Gastroesophageal sphincter (tissue), 4 donors: ENCODE measurements around the gene IGSF8. TPM values are rescaled to one million over a fixed set of nuclear protein-coding genes. Genes with fewer than 3 reads are reported as not detected.
A peak's percentile ranks its signal among the peaks of the same experiment; 100 is the strongest.

ENCODE experiments used
- ATAC-seq: fragments of 150-250 bp; one replicate; pipeline ENCODE4 v1.9.1; 2016; ENCODE audit warnings: mild to moderate bottlenecking, moderate library complexity
- H3K27ac ChIP-seq, 4 donors: fragments of 200-600 bp; sonication (generic) in 3 of 4; 1 replicate in 3 of 4; 2 replicates in 1 of 4; pipeline ENCODE4 v1.5.1; 2016 to 2019
- H3K27me3 ChIP-seq: fragments of 200-600 bp; sonication (generic); one replicate; pipeline ENCODE4 v1.5.1; 2019
- H3K36me3 ChIP-seq, 2 donors: fragments of 200-600 bp; sonication (generic); one replicate each; pipeline ENCODE4 v1.5.1; 2019; ENCODE audit warnings: control low read depth in 1 of 2
- H3K4me1 ChIP-seq, 3 donors: fragments of 200-600 bp; sonication (generic); 1 replicate in 2 of 3; 2 replicates in 1 of 3; pipeline ENCODE4 v1.5.1; 2016 to 2019; ENCODE audit warnings: control low read depth in 2 of 3
- H3K4me3 ChIP-seq, 2 donors: fragments of 200-600 bp; sonication (generic); one replicate each; pipeline ENCODE4 v1.5.1; 2019; ENCODE audit warnings: mild to moderate bottlenecking in 1 of 2, moderate library complexity in 1 of 2
- H3K9me3 ChIP-seq, 3 donors: fragments of 200-600 bp; sonication (generic); one replicate each; pipeline ENCODE4 v1.5.1; 2017 to 2019; ENCODE audit warnings: control low read depth in 2 of 3
- CTCF ChIP-seq, 4 experiments: fragments of 200-600 bp in 2 of 4; fragments of 450-650 bp in 2 of 4; sonication (generic) in 1 of 4; IDR thresholded peaks; one replicate each; pipeline ENCODE4 v1.5.1; 2017 to 2019; ENCODE audit warnings: antibody characterized with exemption in 4 of 4, mild to moderate bottlenecking in 2 of 4, moderate library complexity in 2 of 4
- EP300 ChIP-seq: sonication (generic); formaldehyde crosslinking; IDR thresholded peaks from one replicate; pipeline ENCODE4 v1.6.1; 2017; ENCODE audit warnings: antibody characterized with exemption, mild to moderate bottlenecking
- POLR2A ChIP-seq, 2 donors: fragments of 450-650 bp; IDR thresholded peaks; one replicate each; pipeline ENCODE4 v1.6.1; 2017; ENCODE audit warnings: antibody characterized with exemption in 2 of 2, mild to moderate bottlenecking in 2 of 2, moderate library complexity in 1 of 2
- POLR2AphosphoS5 ChIP-seq: sonication (generic); formaldehyde crosslinking; IDR thresholded peaks from one replicate; pipeline ENCODE4 v1.6.1; 2017; ENCODE audit warnings: antibody characterized with exemption
- WGBS, 2 donors: methylation state at CpG; one replicate each; pipeline ENCODE4 v1.1.5; 2018; ENCODE audit warnings: low coverage in 1 of 2; 5-methylcytosine and 5-hydroxymethylcytosine counted together
- total RNA-seq, 4 donors: library from RNA; depleted of rRNA; stranded (reverse); fragments of >200 nt; gene quantifications; one replicate each; pipeline ENCODE4 v1.1.0, GENCODE V29; 2016

IGSF8 gene
- total RNA-seq, 4 donors from 2014 or later = 17.1 to 23.0 (median 19.4) TPM

DNA sequence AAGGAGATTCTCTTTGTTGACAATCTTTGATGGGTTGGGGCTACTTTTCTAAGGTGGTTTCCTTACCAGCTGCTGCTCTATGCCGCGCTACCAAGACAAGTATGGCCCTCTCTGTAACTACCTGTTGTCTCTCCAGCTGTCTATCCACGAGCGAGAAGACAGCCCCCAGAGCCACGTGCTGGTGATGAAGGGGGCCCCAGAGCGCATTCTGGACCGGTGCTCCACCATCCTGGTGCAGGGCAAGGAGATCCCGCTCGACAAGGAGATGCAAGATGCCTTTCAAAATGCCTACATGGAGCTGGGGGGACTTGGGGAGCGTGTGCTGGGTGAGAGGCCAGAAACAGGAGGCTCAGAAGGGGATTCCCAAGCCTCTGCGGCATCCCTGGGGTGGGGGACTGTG, 31.5 kb upstream of the IGSF8 start:
- Histone ChIP-seq H3K4me1 (peaks cover 7 to 69% (median 9%) of the 10 kb centered on the region in 3 donors), H3K27me3 (no peaks in the 10 kb centered on the region), H3K36me3 (peaks cover 0 to 87% of the 10 kb centered on the region in 2 donors), H3K27ac (peak overlapping the region; percentile 83 to 88 (median 86)), H3K9me3 (no peaks in the 10 kb centered on the region), H3K4me3 (no peak overlapping the region)
- TF ChIP-seq POLR2AphosphoS5 = no peak
- TF ChIP-seq POLR2A (IDR thresholded peaks at IDR 0.05) = no peak
- TF ChIP-seq CTCF (IDR thresholded peaks at IDR 0.05) = no peak
- no peak for TF ChIP-seq EP300
- WGBS, 2 donors = 93% methylated on average over 5 of the region's 11 CpGs; no CpG with 5 or more reads in 1 of the 2 donors
- no peak for ATAC-seq

GRCh38 chr1:160129558-160129957, 31.1 kb upstream of the IGSF8 start:
- H3K36me3 ChIP-seq = peaks cover 0 to 84% of the 10 kb centered on the region in 2 donors
- H3K4me1 ChIP-seq = peaks cover 7 to 73% (median 9%) of the 10 kb centered on the region in 3 donors
- TF ChIP-seq EP300 (no peak), CTCF (IDR thresholded peaks at IDR 0.05) (no peak), POLR2A (IDR thresholded peaks at IDR 0.05) (no peak), POLR2AphosphoS5 (no peak)
- no peaks in the 10 kb centered on the region for H3K27me3 ChIP-seq
- no peaks in the 10 kb centered on the region for H3K9me3 ChIP-seq
- H3K27ac ChIP-seq = peak overlapping the region; percentile 83 to 88 (median 86)
- no peak overlapping the region for H3K4me3 ChIP-seq
- ATAC-seq = no peak
- 76% methylated on average over 3 of the region's 3 CpGs; no CpG with 5 or more reads in 1 of the 2 donors for WGBS, 2 donors

DNA sequence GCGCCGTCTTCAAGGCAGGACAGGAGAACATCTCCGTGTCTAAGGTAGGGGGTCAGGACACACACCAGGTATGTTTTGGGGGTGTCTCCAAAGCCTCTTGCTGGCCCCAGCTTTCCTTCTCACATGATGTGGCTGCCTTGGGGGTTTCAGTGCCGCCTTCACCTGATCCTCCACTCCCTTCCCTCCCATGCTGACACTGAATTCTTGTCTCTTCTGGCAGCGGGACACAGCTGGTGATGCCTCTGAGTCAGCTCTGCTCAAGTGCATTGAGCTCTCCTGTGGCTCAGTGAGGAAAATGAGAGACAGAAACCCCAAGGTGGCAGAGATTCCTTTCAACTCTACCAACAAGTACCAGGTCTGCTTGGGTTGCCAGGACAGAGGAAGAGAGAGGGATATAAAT, 30.6 kb upstream of the IGSF8 start:
- 80% methylated on average over 1 to 2 of the region's 5 CpGs for WGBS, 2 donors
- ATAC-seq = no peak
- Histone ChIP-seq H3K36me3 (peaks cover 0 to 84% of the 10 kb centered on the region in 2 donors), H3K27me3 (no peaks in the 10 kb centered on the region), H3K4me1 (peaks cover 7 to 78% (median 9%) of the 10 kb centered on the region in 3 donors), H3K9me3 (no peaks in the 10 kb centered on the region), H3K27ac (peak overlapping the region; percentile 83 to 88 (median 86)), H3K4me3 (no peak overlapping the region)
- TF ChIP-seq POLR2AphosphoS5 (no peak), POLR2A (IDR thresholded peaks at IDR 0.05) (no peak), CTCF (IDR thresholded peaks at IDR 0.05) (no peak), EP300 (no peak)

DNA sequence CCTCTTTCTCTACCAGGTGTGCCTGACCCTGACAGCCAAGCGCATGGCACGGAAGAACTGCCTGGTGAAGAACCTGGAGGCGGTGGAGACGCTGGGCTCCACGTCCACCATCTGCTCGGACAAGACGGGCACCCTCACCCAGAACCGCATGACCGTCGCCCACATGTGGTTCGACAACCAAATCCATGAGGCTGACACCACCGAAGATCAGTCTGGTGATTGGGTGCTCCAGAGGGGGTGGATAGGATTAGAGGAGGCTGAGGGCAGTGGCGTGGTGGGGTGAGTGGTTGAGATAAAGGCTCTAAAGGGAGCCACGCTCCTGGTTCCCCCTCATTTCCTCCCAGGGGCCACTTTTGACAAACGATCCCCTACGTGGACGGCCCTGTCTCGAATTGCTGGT, 30.2 kb upstream of the IGSF8 start:
- WGBS, 2 donors = 91 to 100% methylated on average over 3 to 10 of the region's 18 CpGs

More for the DNA sequence above, 30.2 kb upstream of the IGSF8 start:
- ATAC-seq = no peak
- Histone ChIP-seq H3K27me3 (no peaks in the 10 kb centered on the region), H3K9me3 (no peaks in the 10 kb centered on the region), H3K4me3 (no peak overlapping the region), H3K27ac (peak overlapping the region; percentile 49 to 88 (median 84)), H3K4me1 (peaks cover 7 to 82% (median 9%) of the 10 kb centered on the region in 3 donors), H3K36me3 (peaks cover 0 to 86% of the 10 kb centered on the region in 2 donors)
- TF ChIP-seq POLR2A (IDR thresholded peaks at IDR 0.05) (no peak), EP300 (no peak), CTCF (IDR thresholded peaks at IDR 0.05) (no peak), POLR2AphosphoS5 (no peak)
